ENCODE data around the gene LAPTM5. TPM values are rescaled to one million over a fixed set of nuclear protein-coding genes. Genes with fewer than 3 reads are reported as not detected.

Gene LAPTM5
- total and polyA plus RNA-seq, 4 donors, result 18.0 to 46.2 (median 28.1) TPM

DNA sequence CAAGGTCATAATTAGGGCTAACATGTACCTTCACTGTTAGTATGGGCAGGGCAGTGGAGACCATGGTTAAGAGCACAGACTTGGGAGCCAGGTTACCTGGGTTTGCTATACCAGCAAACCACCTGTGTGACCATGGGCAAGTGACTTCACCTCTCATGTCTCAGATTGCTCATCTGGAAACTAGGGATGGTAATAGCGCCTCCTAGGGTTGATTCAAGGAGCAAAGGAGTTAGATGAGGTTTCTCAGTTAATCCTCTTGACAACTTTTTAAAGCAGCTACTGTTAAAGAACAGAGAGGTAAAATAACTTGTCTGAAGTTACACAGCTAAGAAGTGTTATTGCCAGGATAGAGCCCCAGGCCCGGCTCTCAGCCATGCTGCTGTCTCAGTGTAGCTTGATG is 33.4 kb downstream of the LAPTM5 start:
- H3K9me3 ChIP-seq (ENCODE audit: control insufficient read depth in 4 of 4, low read length in 3 of 4), result no peaks in the 10 kb centered on the region
- H3K27ac ChIP-seq (ENCODE audit: low read depth in 1 of 2, low read length in 2 of 2), result no peak overlapping the region
- H3K4me1 ChIP-seq (ENCODE audit: control insufficient read depth in 4 of 4, insufficient read depth in 4 of 4, low read length in 3 of 4), result peaks cover 0 to 5% (median 0%) of the 10 kb centered on the region in 4 donors
- H3K27me3 ChIP-seq (ENCODE audit: control insufficient read depth in 4 of 4, insufficient read depth in 4 of 4, low read length in 3 of 4), result no peaks in the 10 kb centered on the region
- DNase-seq (ENCODE audit: low spot score), result no peak
- no peak for TF ChIP-seq YY1 (IDR thresholded peaks at IDR 0.05)
- TF ChIP-seq TAF1 (conservative IDR thresholded peaks at IDR 0.05), result no peak
- TF ChIP-seq GABPA (IDR thresholded peaks at IDR 0.05 in 1 of 2, conservative IDR thresholded peaks at IDR 0.05 in 1 of 2), result no peak
- TF ChIP-seq, protein P1, sequence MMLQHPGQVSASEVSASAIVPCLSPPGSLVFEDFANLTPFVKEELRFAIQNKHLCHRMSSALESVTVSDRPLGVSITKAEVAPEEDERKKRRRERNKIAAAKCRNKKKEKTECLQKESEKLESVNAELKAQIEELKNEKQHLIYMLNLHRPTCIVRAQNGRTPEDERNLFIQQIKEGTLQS (IDR thresholded peaks at IDR 0.05), result no peak
- TF ChIP-seq, protein P2, sequence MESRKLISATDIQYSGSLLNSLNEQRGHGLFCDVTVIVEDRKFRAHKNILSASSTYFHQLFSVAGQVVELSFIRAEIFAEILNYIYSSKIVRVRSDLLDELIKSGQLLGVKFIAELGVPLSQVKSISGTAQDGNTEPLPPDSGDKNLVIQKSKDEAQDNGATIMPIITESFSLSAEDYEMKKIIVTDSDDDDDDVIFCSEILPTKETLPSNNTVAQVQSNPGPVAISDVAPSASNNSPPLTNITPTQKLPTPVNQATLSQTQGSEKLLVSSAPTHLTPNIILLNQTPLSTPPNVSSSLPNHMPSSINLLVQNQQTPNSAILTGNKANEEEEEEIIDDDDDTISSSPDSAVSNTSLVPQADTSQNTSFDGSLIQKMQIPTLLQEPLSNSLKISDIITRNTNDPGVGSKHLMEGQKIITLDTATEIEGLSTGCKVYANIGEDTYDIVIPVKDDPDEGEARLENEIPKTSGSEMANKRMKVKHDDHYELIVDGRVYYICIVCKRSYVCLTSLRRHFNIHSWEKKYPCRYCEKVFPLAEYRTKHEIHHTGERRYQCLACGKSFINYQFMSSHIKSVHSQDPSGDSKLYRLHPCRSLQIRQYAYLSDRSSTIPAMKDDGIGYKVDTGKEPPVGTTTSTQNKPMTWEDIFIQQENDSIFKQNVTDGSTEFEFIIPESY (IDR thresholded peaks at IDR 0.05), result no peak
- TF ChIP-seq, protein P3, sequence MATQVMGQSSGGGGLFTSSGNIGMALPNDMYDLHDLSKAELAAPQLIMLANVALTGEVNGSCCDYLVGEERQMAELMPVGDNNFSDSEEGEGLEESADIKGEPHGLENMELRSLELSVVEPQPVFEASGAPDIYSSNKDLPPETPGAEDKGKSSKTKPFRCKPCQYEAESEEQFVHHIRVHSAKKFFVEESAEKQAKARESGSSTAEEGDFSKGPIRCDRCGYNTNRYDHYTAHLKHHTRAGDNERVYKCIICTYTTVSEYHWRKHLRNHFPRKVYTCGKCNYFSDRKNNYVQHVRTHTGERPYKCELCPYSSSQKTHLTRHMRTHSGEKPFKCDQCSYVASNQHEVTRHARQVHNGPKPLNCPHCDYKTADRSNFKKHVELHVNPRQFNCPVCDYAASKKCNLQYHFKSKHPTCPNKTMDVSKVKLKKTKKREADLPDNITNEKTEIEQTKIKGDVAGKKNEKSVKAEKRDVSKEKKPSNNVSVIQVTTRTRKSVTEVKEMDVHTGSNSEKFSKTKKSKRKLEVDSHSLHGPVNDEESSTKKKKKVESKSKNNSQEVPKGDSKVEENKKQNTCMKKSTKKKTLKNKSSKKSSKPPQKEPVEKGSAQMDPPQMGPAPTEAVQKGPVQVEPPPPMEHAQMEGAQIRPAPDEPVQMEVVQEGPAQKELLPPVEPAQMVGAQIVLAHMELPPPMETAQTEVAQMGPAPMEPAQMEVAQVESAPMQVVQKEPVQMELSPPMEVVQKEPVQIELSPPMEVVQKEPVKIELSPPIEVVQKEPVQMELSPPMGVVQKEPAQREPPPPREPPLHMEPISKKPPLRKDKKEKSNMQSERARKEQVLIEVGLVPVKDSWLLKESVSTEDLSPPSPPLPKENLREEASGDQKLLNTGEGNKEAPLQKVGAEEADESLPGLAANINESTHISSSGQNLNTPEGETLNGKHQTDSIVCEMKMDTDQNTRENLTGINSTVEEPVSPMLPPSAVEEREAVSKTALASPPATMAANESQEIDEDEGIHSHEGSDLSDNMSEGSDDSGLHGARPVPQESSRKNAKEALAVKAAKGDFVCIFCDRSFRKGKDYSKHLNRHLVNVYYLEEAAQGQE (IDR thresholded peaks at IDR 0.05), result no peak
- no peak for TF ChIP-seq EGR1 (IDR thresholded peaks at IDR 0.05; ENCODE audit: low read depth in 2 of 2)
- TF ChIP-seq, protein P4, sequence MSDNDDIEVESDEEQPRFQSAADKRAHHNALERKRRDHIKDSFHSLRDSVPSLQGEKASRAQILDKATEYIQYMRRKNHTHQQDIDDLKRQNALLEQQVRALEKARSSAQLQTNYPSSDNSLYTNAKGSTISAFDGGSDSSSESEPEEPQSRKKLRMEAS (IDR thresholded peaks at IDR 0.05), result no peak
- no peak for TF ChIP-seq HNF4A (conservative IDR thresholded peaks at IDR 0.05)
- TF ChIP-seq RAD21 (IDR thresholded peaks at IDR 0.05), result no peak
- no peak for TF ChIP-seq NR2F2 (IDR thresholded peaks at IDR 0.05)
- TF ChIP-seq HNF4G (IDR thresholded peaks at IDR 0.05), result no peak
- WGBS, result 95% methylated on average over 2 of the region's 2 CpGs
- H3K9ac ChIP-seq (ENCODE audit: low read depth in 1 of 2, low read length in 2 of 2), result no peak overlapping the region
- H3K36me3 ChIP-seq (ENCODE audit: control insufficient read depth in 4 of 4, insufficient read depth in 3 of 4, low read depth in 1 of 4, low read length in 3 of 4), result peaks cover 0 to 10% (median 1%) of the 10 kb centered on the region in 4 donors
- H3K4me3 ChIP-seq (ENCODE audit: low read depth in 1 of 3, low read length in 3 of 3), result no peak overlapping the region

DNA sequence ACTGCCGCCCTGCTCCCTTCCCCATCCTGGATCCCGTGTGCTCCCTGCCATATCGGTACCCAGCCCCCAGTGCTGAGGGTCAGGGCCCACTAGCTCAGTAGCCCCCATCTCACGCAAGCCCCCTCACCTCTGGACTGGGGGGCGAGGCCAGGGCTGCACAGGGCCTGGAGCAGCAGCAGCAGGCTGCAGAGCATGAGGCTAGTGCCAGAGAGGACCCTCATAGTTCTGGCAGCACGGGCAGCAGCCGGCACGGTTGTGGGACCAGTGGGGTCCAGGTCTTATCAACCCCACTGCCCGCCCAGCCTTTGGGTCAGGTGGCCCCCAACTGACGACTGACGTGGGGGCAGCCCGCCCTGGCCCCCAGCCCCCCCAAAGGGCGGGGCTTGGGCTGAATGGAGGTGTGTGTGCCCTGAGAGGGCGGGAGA is 34.2 kb downstream of the LAPTM5 start, which contains the start of gene MATN1:
Gene MATN1, minus strand, starts transcription at position 255 of the 425 bp plus-strand sequence. Its CDS starts 34 bp downstream, at position 221.
- Histone ChIP-seq H3K27me3 (ENCODE audit: control insufficient read depth in 4 of 4, insufficient read depth in 4 of 4, low read length in 3 of 4) (no peaks in the 10 kb centered on the region), H3K4me1 (ENCODE audit: control insufficient read depth in 4 of 4, insufficient read depth in 4 of 4, low read length in 3 of 4) (peaks cover 0 to 9% (median 4%) of the 10 kb centered on the region in 4 donors), H3K9me3 (ENCODE audit: control insufficient read depth in 4 of 4, low read length in 3 of 4) (no peaks in the 10 kb centered on the region), H3K9ac (ENCODE audit: low read depth in 1 of 2, low read length in 2 of 2) (no peak within 1 kb of the TSS), H3K36me3 (ENCODE audit: control insufficient read depth in 4 of 4, insufficient read depth in 3 of 4, low read depth in 1 of 4, low read length in 3 of 4) (peaks cover 0 to 10% (median 1%) of the 10 kb centered on the region in 4 donors), H3K4me3 (ENCODE audit: low read depth in 1 of 3, low read length in 3 of 3) (no peak within 1 kb of the TSS), H3K27ac (ENCODE audit: low read depth in 1 of 2, low read length in 2 of 2) (no peak within 1 kb of the TSS)
- 92% methylated on average over 14 of the region's 14 CpGs for WGBS
- no peak for DNase-seq (ENCODE audit: low spot score)
- TF ChIP-seq, protein P3 (IDR thresholded peaks at IDR 0.05), result no peak
- TF ChIP-seq JUND (IDR thresholded peaks at IDR 0.05) (no peak), EGR1 (IDR thresholded peaks at IDR 0.05; ENCODE audit: low read depth in 2 of 2) (no peak), HNF4A (conservative IDR thresholded peaks at IDR 0.05) (no peak), RAD21 (IDR thresholded peaks at IDR 0.05) (no peak), RXRA (IDR thresholded peaks at IDR 0.05) (no peak), GABPA (IDR thresholded peaks at IDR 0.05 in 1 of 2, conservative IDR thresholded peaks at IDR 0.05 in 1 of 2) (no peak), YY1 (IDR thresholded peaks at IDR 0.05) (no peak)
- TF ChIP-seq, protein P1 (IDR thresholded peaks at IDR 0.05), result no peak
- TF ChIP-seq, protein P4 (IDR thresholded peaks at IDR 0.05), result no peak
- TF ChIP-seq, protein P2 (IDR thresholded peaks at IDR 0.05), result no peak
